ENCODE results near the gene DGKI. TPM values are rescaled to one million over a fixed set of nuclear protein-coding genes. Genes with fewer than 3 reads are reported as not detected.

Gene DGKI
- total and polyA plus RNA-seq, 2 donors (not counting 1 experiment from before 2014, with no cell fraction given): 0.74 to 2.1 TPM

GRCh38 chr7:137674048-137674447, 172.7 kb downstream of the DGKI start:
- DNase-seq (ENCODE audit: low read depth in 2 of 2): no peak
- H3K27me3 ChIP-seq (ENCODE audit: control insufficient read depth, insufficient read depth, low read length): no peaks in the 10 kb centered on the region
- H3K4me1 ChIP-seq (ENCODE audit: control insufficient read depth, extremely low read depth, insufficient read depth, low read length): peaks cover 3% of the 10 kb centered on the region
- H2AFZ ChIP-seq (ENCODE audit: low read length): no peak overlapping the region
- H3K79me2 ChIP-seq (ENCODE audit: control insufficient read depth, insufficient read depth, low read length): no peaks in the 10 kb centered on the region
- H3K36me3 ChIP-seq (ENCODE audit: control insufficient read depth, insufficient read depth, low read length): no peaks in the 10 kb centered on the region
- no peaks in the 10 kb centered on the region for H3K9me3 ChIP-seq (ENCODE audit: control insufficient read depth, insufficient read depth, low read depth, low read length)
- H3K9ac ChIP-seq (ENCODE audit: insufficient read depth, low read length): no peak overlapping the region
- H3K27ac ChIP-seq (ENCODE audit: insufficient read depth, low read length): no peak overlapping the region
- no peak overlapping the region for H3K4me3 ChIP-seq (replicated peaks in 1 of 4; ENCODE audit: control extremely low read depth in 1 of 4, insufficient read depth in 1 of 4, low read depth in 3 of 4, low read length in 4 of 4)
- H4K20me1 ChIP-seq (ENCODE audit: control insufficient read depth, extremely low read depth, insufficient read depth, low read length): no peaks in the 10 kb centered on the region
- no peak overlapping the region for H3K4me2 ChIP-seq (ENCODE audit: extremely low read depth, insufficient read depth, low read length)
- TF ChIP-seq CTCF (conservative IDR thresholded peaks at IDR 0.05 in 1 of 2, IDR thresholded peaks at IDR 0.05 in 1 of 2; ENCODE audit: low read depth in 1 of 2, low read length in 2 of 2) (no peak), EZH2 (IDR thresholded peaks at IDR 0.05; ENCODE audit: low read length, missing control alignments) (no peak)

GRCh38 chr7:137671920-137672319, 174.9 kb downstream of the DGKI start:
- Histone ChIP-seq H3K27ac (ENCODE audit: insufficient read depth, low read length) (no peak overlapping the region), H3K27me3 (ENCODE audit: control insufficient read depth, insufficient read depth, low read length) (no peaks in the 10 kb centered on the region), H3K4me3 (replicated peaks in 1 of 4; ENCODE audit: control extremely low read depth in 1 of 4, insufficient read depth in 1 of 4, low read depth in 3 of 4, low read length in 4 of 4) (no peak overlapping the region), H3K4me2 (ENCODE audit: extremely low read depth, insufficient read depth, low read length) (no peak overlapping the region), H3K79me2 (ENCODE audit: control insufficient read depth, insufficient read depth, low read length) (no peaks in the 10 kb centered on the region), H3K9ac (ENCODE audit: insufficient read depth, low read length) (no peak overlapping the region), H3K36me3 (ENCODE audit: control insufficient read depth, insufficient read depth, low read length) (no peaks in the 10 kb centered on the region), H3K9me3 (ENCODE audit: control insufficient read depth, insufficient read depth, low read depth, low read length) (no peaks in the 10 kb centered on the region), H4K20me1 (ENCODE audit: control insufficient read depth, extremely low read depth, insufficient read depth, low read length) (no peaks in the 10 kb centered on the region), H3K4me1 (ENCODE audit: control insufficient read depth, extremely low read depth, insufficient read depth, low read length) (peaks cover 5% of the 10 kb centered on the region), H2AFZ (ENCODE audit: low read length) (no peak overlapping the region)
- DNase-seq (ENCODE audit: low read depth in 2 of 2): no peak
- TF ChIP-seq CTCF (conservative IDR thresholded peaks at IDR 0.05 in 1 of 2, IDR thresholded peaks at IDR 0.05 in 1 of 2; ENCODE audit: low read depth in 1 of 2, low read length in 2 of 2) (no peak), EZH2 (IDR thresholded peaks at IDR 0.05; ENCODE audit: low read length, missing control alignments) (no peak)

- Histone ChIP-seq H3K9ac (ENCODE audit: insufficient read depth, low read length) (no peak overlapping the region), H3K4me3 (replicated peaks in 1 of 4; ENCODE audit: control extremely low read depth in 1 of 4, insufficient read depth in 1 of 4, low read depth in 3 of 4, low read length in 4 of 4) (no peak overlapping the region), H3K4me1 (ENCODE audit: control insufficient read depth, extremely low read depth, insufficient read depth, low read length) (peaks cover 5% of the 10 kb centered on the region), H3K9me3 (ENCODE audit: control insufficient read depth, insufficient read depth, low read depth, low read length) (no peaks in the 10 kb centered on the region), H3K79me2 (ENCODE audit: control insufficient read depth, insufficient read depth, low read length) (no peaks in the 10 kb centered on the region), H3K4me2 (ENCODE audit: extremely low read depth, insufficient read depth, low read length) (no peak overlapping the region), H3K27me3 (ENCODE audit: control insufficient read depth, insufficient read depth, low read length) (no peaks in the 10 kb centered on the region), H2AFZ (ENCODE audit: low read length) (no peak overlapping the region), H3K27ac (ENCODE audit: insufficient read depth, low read length) (no peak overlapping the region), H4K20me1 (ENCODE audit: control insufficient read depth, extremely low read depth, insufficient read depth, low read length) (no peaks in the 10 kb centered on the region), H3K36me3 (ENCODE audit: control insufficient read depth, insufficient read depth, low read length) (no peaks in the 10 kb centered on the region)
- TF ChIP-seq EZH2 (IDR thresholded peaks at IDR 0.05; ENCODE audit: low read length, missing control alignments) (no peak), CTCF (conservative IDR thresholded peaks at IDR 0.05 in 1 of 2, IDR thresholded peaks at IDR 0.05 in 1 of 2; ENCODE audit: low read depth in 1 of 2, low read length in 2 of 2) (no peak)
- DNase-seq (ENCODE audit: low read depth in 2 of 2): peak; percentile 11 to 75
Measured at GRCh38 chr7:137670222-137671064, 176.3 kb downstream of the DGKI start.
